Osteocyte (in vitro differentiated cells): ENCODE data around the gene CNTN5. TPM values are rescaled to one million over a fixed set of nuclear protein-coding genes. Genes with fewer than 3 reads are reported as not detected.

Source experiments
- DNase-seq: peaks from one replicate; pipeline ENCODE4 v3.0.0; 2021; ENCODE audit warnings: mixed read lengths; ENCODE audit not compliant: unreplicated experiment; ENCODE audit errors: extremely low spot score
- H3K27ac Mint-ChIP-seq: one replicate; pipeline ENCODE4 v1.8.0; 2021; ENCODE audit warnings: mild to moderate bottlenecking, mixed read lengths; ENCODE audit not compliant: unreplicated experiment
- H3K27me3 Mint-ChIP-seq: one replicate; pipeline ENCODE4 v1.8.0; 2021; ENCODE audit warnings: mixed read lengths; ENCODE audit not compliant: unreplicated experiment
- H3K36me3 Mint-ChIP-seq: one replicate; pipeline ENCODE4 v1.8.0; 2021; ENCODE audit warnings: mixed read lengths; ENCODE audit not compliant: unreplicated experiment
- H3K4me1 Mint-ChIP-seq: one replicate; pipeline ENCODE4 v1.8.0; 2021; ENCODE audit warnings: mixed read lengths; ENCODE audit not compliant: unreplicated experiment
- H3K4me3 Mint-ChIP-seq: one replicate; pipeline ENCODE4 v1.8.0; 2021; ENCODE audit warnings: mild to moderate bottlenecking, moderate library complexity, mixed read lengths; ENCODE audit not compliant: unreplicated experiment
- H3K9me3 Mint-ChIP-seq: one replicate; pipeline ENCODE4 v1.8.0; 2021; ENCODE audit warnings: mixed read lengths; ENCODE audit not compliant: unreplicated experiment
- total RNA-seq: library from RNA; stranded (reverse); gene quantifications from 2 replicates; pipeline ENCODE4 v1.2.1, GENCODE V29; 2021
- TF ChIP-seq, protein P1 (sequence below): fragments of 200-600 bp; sonication (generic); IDR thresholded peaks from 2 replicates; pipeline ENCODE4 v1.5.0; 2021; ENCODE audit warnings: antibody characterized with exemption, mild to moderate bottlenecking, moderate library complexity

Gene CNTN5
- total RNA-seq, 1 donor from 2014 or later = 0.30 TPM

DNA sequence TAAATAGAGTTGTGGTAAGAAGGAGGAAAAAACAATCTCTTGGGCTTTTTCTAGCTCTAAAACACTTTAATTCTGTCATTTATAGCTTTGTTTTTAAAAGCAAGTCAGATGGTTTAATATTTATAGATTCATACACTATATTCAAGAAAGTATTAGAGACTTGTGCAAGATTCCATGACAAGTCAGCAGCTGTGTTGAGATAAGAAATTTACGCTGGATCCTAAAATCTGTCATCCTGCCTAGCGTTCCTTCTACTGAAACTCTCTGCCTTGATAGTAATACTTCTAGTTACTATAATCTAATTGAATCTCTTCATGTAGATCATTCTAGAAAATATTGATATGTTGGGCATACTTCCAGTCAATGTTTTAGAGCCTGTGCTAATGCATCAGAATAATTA lies 721.8 kb downstream of the CNTN5 start:
- no peaks in the 10 kb centered on the region for H3K36me3 Mint-ChIP-seq
- H3K27me3 Mint-ChIP-seq = peaks cover 43% of the 10 kb centered on the region
- DNase-seq = no peak
- H3K9me3 Mint-ChIP-seq = no peaks in the 10 kb centered on the region
- H3K27ac Mint-ChIP-seq = no peak overlapping the region
- H3K4me3 Mint-ChIP-seq = no peak overlapping the region
- TF ChIP-seq, protein P1, sequence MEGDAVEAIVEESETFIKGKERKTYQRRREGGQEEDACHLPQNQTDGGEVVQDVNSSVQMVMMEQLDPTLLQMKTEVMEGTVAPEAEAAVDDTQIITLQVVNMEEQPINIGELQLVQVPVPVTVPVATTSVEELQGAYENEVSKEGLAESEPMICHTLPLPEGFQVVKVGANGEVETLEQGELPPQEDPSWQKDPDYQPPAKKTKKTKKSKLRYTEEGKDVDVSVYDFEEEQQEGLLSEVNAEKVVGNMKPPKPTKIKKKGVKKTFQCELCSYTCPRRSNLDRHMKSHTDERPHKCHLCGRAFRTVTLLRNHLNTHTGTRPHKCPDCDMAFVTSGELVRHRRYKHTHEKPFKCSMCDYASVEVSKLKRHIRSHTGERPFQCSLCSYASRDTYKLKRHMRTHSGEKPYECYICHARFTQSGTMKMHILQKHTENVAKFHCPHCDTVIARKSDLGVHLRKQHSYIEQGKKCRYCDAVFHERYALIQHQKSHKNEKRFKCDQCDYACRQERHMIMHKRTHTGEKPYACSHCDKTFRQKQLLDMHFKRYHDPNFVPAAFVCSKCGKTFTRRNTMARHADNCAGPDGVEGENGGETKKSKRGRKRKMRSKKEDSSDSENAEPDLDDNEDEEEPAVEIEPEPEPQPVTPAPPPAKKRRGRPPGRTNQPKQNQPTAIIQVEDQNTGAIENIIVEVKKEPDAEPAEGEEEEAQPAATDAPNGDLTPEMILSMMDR = no peak
- H3K4me1 Mint-ChIP-seq = peaks cover 3% of the 10 kb centered on the region

DNA sequence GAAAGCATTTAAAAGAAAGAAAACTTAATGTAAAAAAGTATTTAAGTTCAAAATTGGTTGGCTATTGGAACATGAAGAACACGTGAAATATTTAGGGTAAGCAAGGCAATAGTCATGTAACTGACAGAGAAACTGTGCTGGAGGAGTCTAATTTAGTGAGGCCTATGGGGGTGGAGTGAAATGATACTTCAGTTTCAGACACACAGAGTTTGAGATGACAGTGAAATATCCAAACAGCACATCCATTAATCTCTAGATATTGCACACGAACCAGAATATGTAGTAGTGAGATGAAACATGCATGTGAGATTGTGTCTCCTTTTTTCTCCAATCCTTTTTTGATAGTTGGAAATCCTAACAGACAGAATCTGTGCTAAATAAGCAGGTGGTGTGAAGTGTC lies 739.0 kb downstream of the CNTN5 start:
- Mint-ChIP-seq H3K9me3 (no peaks in the 10 kb centered on the region), H3K4me1 (no peaks in the 10 kb centered on the region), H3K4me3 (no peak overlapping the region), H3K27ac (no peak overlapping the region), H3K36me3 (no peaks in the 10 kb centered on the region), H3K27me3 (peaks cover 7% of the 10 kb centered on the region)
- no peak for DNase-seq
- TF ChIP-seq, protein P1 = no peak

DNA sequence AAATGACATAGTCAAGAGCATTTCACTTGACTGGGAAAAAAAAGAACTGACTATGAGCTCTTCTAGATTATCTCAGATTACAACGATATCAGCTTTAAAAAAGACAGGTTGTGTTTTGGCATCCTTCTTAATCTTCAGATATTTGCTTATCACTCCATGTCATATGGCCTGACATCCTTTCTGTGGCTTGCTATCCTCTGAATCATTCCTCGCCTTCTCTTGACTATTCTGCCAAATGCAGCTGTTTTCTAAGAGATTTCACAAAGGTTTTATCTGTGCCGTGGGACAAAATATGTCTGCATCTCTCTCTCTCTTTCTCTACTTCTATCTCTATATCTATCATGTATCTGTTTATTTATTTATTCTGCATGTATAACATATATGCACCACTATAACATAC lies 746.1 kb downstream of the CNTN5 start:
- H3K27me3 Mint-ChIP-seq = no peaks in the 10 kb centered on the region
- DNase-seq = no peak
- TF ChIP-seq, protein P1 = no peak
- no peaks in the 10 kb centered on the region for H3K9me3 Mint-ChIP-seq
- H3K4me3 Mint-ChIP-seq = no peak overlapping the region
- no peak overlapping the region for H3K27ac Mint-ChIP-seq
- H3K36me3 Mint-ChIP-seq = no peaks in the 10 kb centered on the region
- H3K4me1 Mint-ChIP-seq = no peaks in the 10 kb centered on the region

DNA sequence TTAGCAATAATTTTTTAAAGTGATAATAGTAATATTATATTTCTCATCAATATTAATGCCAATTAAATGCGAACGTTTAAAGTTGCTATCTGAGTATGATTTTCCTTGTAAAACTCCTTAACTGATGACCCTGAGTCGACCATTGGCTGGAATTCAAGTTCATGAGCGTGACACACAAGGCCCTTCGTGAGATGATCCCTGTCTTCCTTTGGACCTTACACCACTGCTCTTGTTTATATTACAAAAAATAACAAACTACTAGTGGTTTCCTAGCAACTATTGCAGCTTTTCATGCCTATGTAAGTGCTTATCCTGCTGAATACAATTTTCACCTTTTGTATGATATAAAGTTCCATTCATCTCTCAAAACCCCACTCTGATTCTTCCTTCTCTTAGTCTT lies 752.9 kb downstream of the CNTN5 start:
- Mint-ChIP-seq H3K36me3 (no peaks in the 10 kb centered on the region), H3K27me3 (no peaks in the 10 kb centered on the region), H3K4me3 (no peak overlapping the region), H3K9me3 (no peaks in the 10 kb centered on the region), H3K4me1 (peaks cover 2% of the 10 kb centered on the region), H3K27ac (no peak overlapping the region)
- no peak for DNase-seq
- TF ChIP-seq, protein P1 = no peak

DNA sequence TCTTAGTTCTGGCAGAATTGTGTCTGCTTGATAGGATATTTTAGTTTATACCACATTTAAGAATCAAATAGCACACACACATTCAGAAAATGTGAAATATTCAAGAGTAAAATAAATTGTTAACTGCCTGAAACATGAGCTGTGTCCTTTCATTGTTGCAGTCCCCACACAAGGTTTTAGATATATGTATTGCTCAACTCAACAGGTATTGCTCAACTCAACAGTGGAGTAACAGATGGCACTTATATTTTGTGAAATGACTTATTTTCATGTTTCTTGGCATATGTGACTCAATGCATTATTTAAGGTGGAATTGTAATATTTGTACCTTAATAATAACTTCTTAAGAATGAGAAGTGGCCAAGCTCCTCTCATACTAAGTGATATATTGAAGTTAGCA lies 760.3 kb downstream of the CNTN5 start:
- no peaks in the 10 kb centered on the region for H3K36me3 Mint-ChIP-seq
- peaks cover 2% of the 10 kb centered on the region for H3K27me3 Mint-ChIP-seq
- peaks cover 3% of the 10 kb centered on the region for H3K9me3 Mint-ChIP-seq
- H3K4me3 Mint-ChIP-seq = no peak overlapping the region
- H3K4me1 Mint-ChIP-seq = no peaks in the 10 kb centered on the region
- TF ChIP-seq, protein P1 = no peak
- no peak for DNase-seq
- H3K27ac Mint-ChIP-seq = no peak overlapping the region
